DMS 273 (cell line): ENCODE measurements around the gene RUSF1.
"Not testable (repeated sequence)": the region's sequence is repeated elsewhere in the genome, so short reads cannot be mapped to it uniquely, and the experiment has no call there.

Source experiments
- DNase-seq: peaks from one replicate; lab custom pipeline; 2025; ENCODE audit not compliant: unreplicated experiment; lab: John Stamatoyannopoulos, UW

Gene RUSF1

GRCh38 chr16:31517800-31518402 is 9.7 kb upstream of the RUSF1 start:
- DNase-seq: no peak

GRCh38 chr16:31513884-31514283 is 5.7 kb upstream of the RUSF1 start:
- no peak for DNase-seq

DNA sequence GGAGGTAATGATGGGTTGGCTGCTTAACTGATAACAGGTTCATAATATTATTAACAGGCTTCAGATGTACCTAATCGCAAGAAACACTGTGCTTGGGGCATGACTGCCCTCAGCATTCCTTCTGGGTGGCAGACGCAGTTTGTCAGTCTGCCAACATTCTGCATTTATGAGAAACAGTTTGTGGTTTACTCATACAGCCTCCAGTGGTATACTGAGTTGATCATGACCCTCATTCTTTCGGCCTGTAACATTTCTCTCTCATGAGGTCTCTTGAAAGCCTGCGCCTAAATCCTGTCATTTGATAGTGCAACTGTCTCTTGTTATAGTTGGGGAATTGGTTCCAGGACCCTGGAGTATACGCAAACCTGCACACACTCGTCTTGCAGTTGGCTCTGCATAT is 4.9 kb upstream of the RUSF1 start:
- no peak for DNase-seq

- peak; percentile 47 for DNase-seq
Observed at GRCh38 chr16:31508706-31509195, 560 bp upstream of the RUSF1 start.

- no peak for DNase-seq
Observed at GRCh38 chr16:31507617-31507928, 618 bp downstream of the RUSF1 start.

- DNase-seq: no peak
Observed at GRCh38 chr16:31505483-31505882, 2.7 kb downstream of the RUSF1 start.

- no peak for DNase-seq
Observed at GRCh38 chr16:31504159-31504558, 4.0 kb downstream of the RUSF1 start.

- DNase-seq: not testable (repeated sequence)
Observed at GRCh38 chr16:31503555-31503954, 4.6 kb downstream of the RUSF1 start.

- DNase-seq: no peak
Observed at GRCh38 chr16:31502981-31503380, 5.2 kb downstream of the RUSF1 start.

- DNase-seq: no peak
Observed at GRCh38 chr16:31501966-31502348, 6.2 kb downstream of the RUSF1 start.

DNA sequence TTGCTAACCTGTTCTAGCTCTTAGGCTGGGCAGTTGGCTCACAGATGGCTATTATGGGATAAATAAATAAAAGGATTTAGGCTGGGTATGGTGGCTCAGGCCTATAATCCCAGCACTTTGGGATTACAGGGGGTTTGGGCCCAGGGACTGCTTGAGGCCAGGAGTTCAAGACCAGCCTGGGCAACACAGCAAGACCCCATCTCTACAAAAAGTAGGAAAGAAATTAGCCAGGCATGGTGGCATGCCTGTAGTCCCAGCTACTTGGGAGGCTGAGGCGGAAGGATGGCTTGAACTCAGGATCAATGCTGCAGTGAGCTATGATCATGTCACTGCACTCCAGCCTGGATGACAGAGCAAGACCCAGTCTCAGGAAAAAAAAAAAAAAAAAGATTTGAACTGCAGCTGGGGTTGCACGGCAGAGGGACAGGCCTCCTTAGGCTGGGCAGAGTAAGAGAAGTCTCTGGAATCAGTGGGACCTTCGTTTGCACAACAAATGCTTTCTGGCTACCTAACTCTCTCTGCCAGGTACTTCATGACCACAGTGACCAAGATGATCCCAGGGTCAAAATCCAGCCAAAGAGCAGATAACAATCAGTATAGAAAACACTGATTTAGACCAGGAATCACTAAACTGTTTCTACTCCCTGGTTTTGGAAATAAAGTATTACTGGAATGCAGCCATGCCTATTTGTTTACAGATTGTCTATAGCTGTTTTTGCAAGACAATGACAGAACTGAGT is 6.8 kb downstream of the RUSF1 start:
- no peak for DNase-seq

- DNase-seq: no peak
Observed at GRCh38 chr16:31499928-31500327, 8.3 kb downstream of the RUSF1 start.

DNA sequence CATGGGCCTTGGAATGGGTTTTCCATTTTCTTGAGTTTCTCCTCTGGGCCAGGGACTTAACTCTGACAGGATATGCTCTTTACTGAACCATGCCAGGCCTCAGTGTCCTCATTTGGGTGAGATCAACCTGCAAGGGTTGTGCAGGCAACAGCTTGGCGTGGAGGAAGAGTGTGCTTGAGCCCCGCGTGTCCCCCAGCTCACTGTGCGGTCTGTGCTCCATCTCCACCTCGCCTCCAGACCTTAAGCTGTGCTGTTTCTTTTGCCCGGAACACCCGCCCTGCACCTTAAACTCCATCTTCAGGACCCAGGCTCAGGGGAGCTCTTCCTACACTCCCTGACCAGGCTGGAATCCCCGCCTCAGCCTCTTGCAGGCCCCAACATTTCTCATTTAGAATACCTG is 9.7 kb downstream of the RUSF1 start:
- no peak for DNase-seq

DNA sequence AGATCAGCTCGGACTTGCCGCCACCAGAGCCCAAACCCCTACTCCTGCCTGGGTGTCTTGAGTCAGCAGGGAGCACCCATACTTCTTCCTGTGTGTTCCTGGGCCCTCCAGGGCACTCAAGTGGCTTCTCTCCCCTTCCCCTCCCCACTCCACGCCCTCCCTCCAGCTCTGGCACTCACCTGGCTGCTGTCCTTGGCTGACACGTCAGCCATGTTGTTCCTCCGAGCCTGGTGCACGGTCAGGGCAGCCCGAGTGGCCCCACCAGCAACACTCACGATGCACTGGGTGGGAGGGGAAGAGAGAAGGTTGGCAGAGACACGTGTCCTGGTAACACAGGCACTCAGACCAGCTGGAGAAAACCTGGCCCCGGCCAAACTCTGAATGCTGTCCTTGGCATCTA is 11.5 kb downstream of the RUSF1 start:
- no peak for DNase-seq

DNA sequence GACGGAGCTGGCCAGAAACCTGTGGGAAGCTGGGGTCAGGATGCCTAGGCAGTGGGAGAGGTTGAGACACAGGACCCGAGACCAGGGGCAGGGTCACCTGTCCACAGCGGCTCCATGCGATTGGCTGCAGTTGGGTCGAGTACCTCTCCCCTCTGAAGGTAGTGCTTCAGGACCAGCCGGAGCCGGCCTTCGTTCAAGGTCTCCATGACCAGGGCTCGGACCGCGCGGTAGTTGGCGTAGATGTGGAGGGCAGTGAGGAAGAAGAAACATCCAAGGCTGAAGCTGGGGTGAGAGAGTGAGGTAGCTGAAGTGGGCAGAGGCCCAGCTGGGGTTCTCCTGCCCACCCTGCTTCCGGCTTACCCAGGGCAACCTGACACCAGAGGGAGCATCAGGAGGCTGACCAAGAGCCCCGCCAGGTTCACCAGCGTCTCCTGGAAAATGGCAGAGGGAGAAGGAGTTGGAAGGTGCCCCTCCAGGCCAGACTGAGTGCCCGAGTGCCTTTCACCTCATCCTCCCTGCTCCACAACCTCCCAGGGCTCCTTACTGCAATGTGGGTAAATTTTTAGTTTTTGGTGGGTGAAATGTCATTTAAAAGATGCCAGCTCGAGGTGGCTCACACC is 14.6 kb downstream of the RUSF1 start:
- DNase-seq: no peak

DNA sequence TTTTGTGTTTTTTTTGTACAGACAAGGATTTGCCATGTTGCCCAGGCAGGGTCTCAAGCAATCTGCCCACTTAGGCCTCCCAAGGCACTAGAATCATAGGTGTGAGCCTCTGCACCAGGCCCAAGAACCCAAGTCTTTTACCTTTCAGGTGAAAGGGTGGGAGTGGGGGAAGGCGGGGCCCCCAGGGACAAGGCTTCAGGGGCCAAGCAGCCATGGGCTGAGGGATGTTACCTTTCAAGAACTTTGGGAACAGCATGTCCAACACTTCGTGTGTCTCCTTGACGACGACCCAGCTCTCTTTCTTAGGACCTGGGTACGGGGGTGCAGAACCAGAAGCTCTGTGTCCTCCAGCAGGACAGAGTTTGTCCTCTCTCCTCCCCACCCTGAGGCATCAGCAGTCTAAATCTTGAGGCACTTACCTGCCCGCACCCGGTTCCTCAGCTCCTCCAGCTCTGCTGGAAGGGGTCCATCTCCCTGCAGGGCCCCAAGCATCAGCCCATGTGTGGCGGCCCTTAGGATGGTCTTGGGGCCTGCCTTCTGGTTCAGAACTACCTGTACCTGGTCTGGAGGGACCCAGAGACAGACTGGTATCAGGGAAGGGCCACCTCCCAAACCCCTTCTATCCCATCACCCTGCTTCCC is 16.3 kb downstream of the RUSF1 start:
- no peak for DNase-seq

DNA sequence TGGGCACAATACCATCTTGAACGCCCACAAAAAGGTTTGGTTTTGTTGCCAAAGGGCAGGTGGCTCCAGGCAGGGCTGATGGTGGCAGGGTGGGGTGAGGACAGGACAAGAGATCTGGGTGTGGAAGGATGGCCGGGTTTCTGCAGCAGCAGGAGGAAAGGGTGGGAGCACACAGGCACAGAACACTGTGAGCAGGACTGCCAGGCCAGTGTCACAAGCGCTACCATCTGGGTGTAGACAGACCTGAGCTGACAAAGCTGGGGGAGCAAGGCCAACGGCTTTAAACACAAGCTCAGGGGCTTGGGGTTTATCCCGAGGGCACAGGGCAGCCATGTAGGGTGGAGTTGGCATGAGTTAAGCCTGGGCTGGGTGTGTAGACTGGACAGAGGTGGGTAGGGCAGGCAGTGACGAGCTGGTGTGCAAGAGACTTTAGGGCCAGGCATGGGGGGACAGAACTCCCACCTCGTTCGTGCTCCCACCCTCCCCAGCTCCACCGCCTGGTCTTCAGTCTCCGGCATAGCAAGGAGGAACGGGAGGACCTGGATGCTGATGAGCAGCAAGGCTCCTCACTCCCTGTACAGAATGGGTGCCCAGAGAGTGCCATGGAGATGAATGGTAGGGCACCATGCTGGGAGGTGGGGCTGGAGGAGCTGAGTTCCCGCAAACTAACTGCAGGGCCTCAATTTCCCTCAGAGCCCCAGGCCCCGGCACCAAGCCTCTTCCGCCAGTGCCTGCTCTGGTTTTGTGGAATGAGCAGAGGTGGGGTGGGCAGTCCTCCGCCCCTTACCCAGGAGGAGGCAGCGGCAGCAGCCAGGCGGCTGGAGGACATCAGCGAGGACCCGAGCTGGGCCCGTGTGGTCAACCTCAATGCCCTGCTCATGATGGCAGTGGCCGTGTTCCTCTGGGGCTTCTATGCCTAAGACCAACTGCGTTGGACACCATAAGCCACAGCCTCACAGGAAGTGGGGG is 18.3 kb downstream of the RUSF1 start:
- DNase-seq: no peak

- no peak for DNase-seq
Observed at GRCh38 chr16:31489298-31489564, 19.0 kb downstream of the RUSF1 start.

DNA sequence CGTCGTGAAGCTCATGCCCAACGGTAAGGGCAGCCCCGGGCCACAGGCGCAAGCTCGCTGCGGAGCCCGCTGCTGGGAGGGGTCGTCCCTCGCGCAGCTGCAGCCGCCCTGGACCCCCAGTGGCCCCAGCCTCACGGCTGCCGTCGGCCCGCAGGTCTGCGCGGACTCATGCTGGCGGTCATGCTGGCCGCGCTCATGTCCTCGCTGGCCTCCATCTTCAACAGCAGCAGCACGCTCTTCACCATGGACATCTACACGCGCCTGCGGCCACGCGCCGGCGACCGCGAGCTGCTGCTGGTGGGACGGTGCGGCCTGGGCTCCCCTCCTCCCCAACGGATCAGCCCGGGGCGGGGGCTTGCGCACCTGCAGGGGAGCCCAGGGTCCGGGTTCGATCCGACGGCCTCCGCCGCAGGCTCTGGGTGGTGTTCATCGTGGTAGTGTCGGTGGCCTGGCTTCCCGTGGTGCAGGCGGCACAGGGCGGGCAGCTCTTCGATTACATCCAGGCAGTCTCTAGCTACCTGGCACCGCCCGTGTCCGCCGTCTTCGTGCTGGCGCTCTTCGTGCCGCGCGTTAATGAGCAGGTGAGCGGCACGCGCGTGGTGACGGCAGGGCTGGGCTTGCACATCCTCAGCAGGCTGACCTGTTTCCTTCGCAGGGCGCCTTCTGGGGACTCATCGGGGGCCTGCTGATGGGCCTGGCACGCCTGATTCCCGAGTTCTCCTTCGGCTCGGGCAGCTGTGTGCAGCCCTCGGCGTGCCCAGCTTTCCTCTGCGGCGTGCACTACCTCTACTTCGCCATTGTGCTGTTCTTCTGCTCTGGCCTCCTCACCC is 19.5 kb downstream of the RUSF1 start:
- DNase-seq: peak; percentile 42
